ENCODE results near the gene DCN.

GRCh38 chr12:91143206-91143605 lies 39.4 kb downstream of the DCN start:
- TF ChIP-seq POLR2A (IDR thresholded peaks at IDR 0.05; ENCODE audit: low read length) (no peak), GATA1 (IDR thresholded peaks at IDR 0.05; ENCODE audit: low read depth, low read length) (no peak)
